ENCODE measurements around the gene MYOF. TPM values are rescaled to one million over a fixed set of nuclear protein-coding genes. Genes with fewer than 3 reads are reported as not detected.

Gene MYOF
- total RNA-seq, 4 donors from 2014 or later: 4.1 to 10.3 (median 6.3) TPM

DNA sequence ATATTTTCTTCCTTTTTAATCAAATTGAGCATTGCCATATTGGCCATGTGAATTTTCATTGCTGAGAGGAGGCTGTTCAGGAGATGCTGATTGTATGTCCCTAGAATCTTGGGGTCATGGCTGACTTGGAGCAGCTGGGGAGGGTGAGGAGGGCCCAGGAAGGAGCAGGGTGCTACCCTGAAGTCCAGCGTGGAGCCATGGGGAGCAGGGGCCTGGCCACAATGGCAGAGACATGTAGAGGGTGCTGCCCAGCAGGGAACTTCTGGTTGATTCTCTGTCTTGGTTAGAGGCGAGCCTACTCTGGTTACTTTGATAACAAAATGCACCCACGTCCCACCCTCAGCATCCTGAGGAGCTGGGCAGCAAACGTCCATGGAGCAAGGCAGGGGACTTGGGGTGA is 186.0 kb downstream of the MYOF start:
- Histone ChIP-seq H3K36me3 (no peaks in the 10 kb centered on the region), H3K9me3 (no peaks in the 10 kb centered on the region), H3K4me3 (no peak overlapping the region), H3K27me3 (peaks cover 0 to 5% (median 0%) of the 10 kb centered on the region in 3 donors), H3K4me1 (no peaks in the 10 kb centered on the region), H3K27ac (no peak overlapping the region)
- intact Hi-C loops (cut with DNase I; ENCODE audit: low total_unique reads) (no loop called here), in situ Hi-C loops (cut with MboI; ENCODE audit: low sequenced_read_pairs in 4 of 4) (loop anchor here in 3 of 4 donors (10.0 to 25.0 kb wide), 2 partner anchors 171 to 184 kb away; no protein-coding TSS in a partner anchor)
- ATAC-seq (no peak), DNase-seq (no peak)
- TF ChIP-seq POLR2A (IDR thresholded peaks at IDR 0.05): no peak
- TF ChIP-seq, protein P1, sequence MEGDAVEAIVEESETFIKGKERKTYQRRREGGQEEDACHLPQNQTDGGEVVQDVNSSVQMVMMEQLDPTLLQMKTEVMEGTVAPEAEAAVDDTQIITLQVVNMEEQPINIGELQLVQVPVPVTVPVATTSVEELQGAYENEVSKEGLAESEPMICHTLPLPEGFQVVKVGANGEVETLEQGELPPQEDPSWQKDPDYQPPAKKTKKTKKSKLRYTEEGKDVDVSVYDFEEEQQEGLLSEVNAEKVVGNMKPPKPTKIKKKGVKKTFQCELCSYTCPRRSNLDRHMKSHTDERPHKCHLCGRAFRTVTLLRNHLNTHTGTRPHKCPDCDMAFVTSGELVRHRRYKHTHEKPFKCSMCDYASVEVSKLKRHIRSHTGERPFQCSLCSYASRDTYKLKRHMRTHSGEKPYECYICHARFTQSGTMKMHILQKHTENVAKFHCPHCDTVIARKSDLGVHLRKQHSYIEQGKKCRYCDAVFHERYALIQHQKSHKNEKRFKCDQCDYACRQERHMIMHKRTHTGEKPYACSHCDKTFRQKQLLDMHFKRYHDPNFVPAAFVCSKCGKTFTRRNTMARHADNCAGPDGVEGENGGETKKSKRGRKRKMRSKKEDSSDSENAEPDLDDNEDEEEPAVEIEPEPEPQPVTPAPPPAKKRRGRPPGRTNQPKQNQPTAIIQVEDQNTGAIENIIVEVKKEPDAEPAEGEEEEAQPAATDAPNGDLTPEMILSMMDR (IDR thresholded peaks at IDR 0.05 in 4 of 5, conservative IDR thresholded peaks at IDR 0.05 in 1 of 5): no peak

DNA sequence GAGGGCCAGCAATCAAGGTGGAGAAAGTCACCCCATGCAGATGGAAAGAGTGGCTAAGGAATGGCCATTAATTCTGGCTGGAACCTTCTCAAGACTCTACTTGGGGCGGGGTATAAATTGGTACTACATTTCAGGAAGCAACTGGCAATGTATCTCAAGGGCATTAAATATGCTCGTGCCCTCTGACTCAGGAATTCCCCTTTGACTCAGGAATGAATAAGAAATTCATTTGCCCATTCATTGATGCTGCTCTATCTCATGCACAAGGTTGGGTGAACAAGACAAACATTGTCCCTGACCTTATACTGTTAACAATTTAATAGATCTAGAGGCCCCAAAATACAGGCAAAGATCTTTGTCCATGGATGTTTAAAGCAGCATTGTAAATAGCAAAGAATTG is 188.1 kb downstream of the MYOF start:
- in situ Hi-C loops (cut with MboI; ENCODE audit: low sequenced_read_pairs in 4 of 4) (loop anchor here in 3 of 4 donors (10.0 to 25.0 kb wide), 2 partner anchors 169 to 182 kb away; no protein-coding TSS in a partner anchor), intact Hi-C loops (cut with DNase I; ENCODE audit: low total_unique reads) (loop anchor here (5.0 kb wide), 1 partner anchor 177 kb away; no protein-coding TSS in a partner anchor)
- ATAC-seq (no peak), DNase-seq (no peak)
- no peaks in the 10 kb centered on the region for H3K9me3 ChIP-seq
- no peaks in the 10 kb centered on the region for H3K36me3 ChIP-seq
- H3K27me3 ChIP-seq: no peaks in the 10 kb centered on the region
- no peaks in the 10 kb centered on the region for H3K4me1 ChIP-seq
- no peak for TF ChIP-seq POLR2A (IDR thresholded peaks at IDR 0.05)
- TF ChIP-seq, protein P1 (IDR thresholded peaks at IDR 0.05 in 4 of 5, conservative IDR thresholded peaks at IDR 0.05 in 1 of 5): no peak
- H3K27ac ChIP-seq: no peak overlapping the region
- no peak overlapping the region for H3K4me3 ChIP-seq

DNA sequence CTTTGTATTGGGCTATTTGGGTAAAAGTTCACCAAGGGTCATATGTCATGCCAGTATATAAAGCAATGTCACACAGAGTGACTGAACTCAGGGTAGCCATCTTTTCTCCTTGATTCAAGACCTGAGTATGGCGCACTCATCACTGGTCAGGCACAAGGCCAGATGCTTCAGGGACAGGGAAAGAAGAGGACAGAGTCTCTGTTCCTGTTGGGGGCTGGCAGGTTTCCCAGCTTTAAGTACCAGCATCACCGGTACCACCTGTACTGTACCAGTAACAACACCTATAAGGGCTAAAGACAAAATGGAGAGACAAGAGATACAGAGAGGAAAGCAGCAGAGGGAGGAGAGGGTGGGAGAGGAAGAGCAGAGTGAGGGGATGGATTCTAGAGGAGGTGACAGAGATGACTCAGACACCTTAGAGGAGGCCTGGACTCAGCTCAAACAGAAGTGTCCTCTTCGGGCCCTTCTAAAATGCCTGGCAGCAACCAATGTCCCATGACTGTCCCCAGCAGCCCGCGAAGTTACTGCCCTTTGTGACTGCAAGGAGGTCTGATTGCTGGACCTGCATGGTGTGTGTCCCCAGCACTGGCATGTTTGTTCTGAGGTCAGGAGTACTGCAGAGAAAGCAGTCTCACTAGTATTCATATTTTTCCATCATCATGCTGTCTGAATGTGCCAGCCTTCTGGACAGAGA is 191.3 kb downstream of the MYOF start:
- Histone ChIP-seq H3K27ac (no peak overlapping the region), H3K4me3 (no peak overlapping the region), H3K9me3 (no peaks in the 10 kb centered on the region), H3K36me3 (no peaks in the 10 kb centered on the region), H3K27me3 (no peaks in the 10 kb centered on the region), H3K4me1 (no peaks in the 10 kb centered on the region)
- in situ Hi-C loops (cut with MboI; ENCODE audit: low sequenced_read_pairs in 4 of 4): loop anchor here in 3 of 4 donors (10.0 to 25.0 kb wide), 2 partner anchors 166 to 179 kb away; no protein-coding TSS in a partner anchor
- intact Hi-C loops (cut with DNase I; ENCODE audit: low total_unique reads): loop anchor here (5.0 kb wide), 1 partner anchor 174 kb away; no protein-coding TSS in a partner anchor
- TF ChIP-seq, protein P1 (IDR thresholded peaks at IDR 0.05 in 4 of 5, conservative IDR thresholded peaks at IDR 0.05 in 1 of 5): no peak
- no peak for TF ChIP-seq POLR2A (IDR thresholded peaks at IDR 0.05)
- DNase-seq (no peak), ATAC-seq (no peak)

DNA sequence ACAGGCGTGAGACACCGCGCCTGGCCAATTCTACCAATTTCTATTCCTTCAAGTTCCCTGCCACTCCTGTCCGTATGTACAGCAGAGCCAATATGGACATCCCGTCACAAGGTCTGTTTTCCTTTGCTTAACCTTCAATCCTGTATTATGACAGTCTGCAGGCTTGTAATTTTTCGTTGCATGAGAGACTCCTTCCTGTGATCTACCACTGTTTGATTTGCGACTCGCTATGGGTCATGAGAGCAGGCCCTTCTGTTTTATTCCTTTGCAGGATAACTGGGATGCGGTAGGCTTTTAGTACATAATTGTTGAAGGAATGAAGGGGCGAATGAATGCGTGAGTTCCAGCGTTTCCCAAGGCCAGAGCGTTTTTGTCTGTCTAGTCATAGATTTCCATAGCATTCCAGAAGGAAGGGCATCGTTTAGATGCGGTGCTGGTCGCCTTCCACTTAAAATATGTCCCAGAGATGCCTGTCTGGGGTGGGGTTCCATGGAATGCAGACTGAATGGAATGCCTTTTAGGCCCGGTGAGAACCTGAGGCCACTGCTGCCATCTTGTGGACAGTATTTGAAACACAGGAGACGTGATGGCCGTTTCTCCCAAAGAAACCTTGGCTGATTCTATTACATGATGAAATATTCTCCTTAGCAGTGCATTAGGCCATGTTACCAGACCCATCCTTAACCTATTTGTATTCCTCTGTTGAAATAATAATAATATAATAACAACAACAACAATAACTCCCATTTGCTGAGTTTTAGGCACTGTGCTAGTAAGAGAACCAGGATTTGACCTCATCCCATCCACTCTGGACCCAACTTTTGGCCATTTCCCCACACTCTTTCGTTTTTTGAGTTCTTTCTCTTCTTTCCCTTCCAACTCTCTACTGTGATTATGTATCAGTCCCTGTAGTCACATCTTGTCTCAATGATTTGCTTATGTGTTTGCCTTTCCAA is 193.2 kb downstream of the MYOF start:
- H3K9me3 ChIP-seq: no peaks in the 10 kb centered on the region
- intact Hi-C loops (cut with DNase I; ENCODE audit: low total_unique reads): no loop called here
- H3K4me3 ChIP-seq: no peak overlapping the region
- in situ Hi-C loops (cut with MboI; ENCODE audit: low sequenced_read_pairs in 4 of 4): loop anchor here in 2 of 4 donors (25.0 kb wide), 1 partner anchor 177 kb away; no protein-coding TSS in a partner anchor
- ATAC-seq (peak in 1 of 2 donors; percentile 27), DNase-seq (peak; percentile 4 to 43)
- no peak for TF ChIP-seq POLR2A (IDR thresholded peaks at IDR 0.05)
- TF ChIP-seq, protein P1 (IDR thresholded peaks at IDR 0.05 in 4 of 5, conservative IDR thresholded peaks at IDR 0.05 in 1 of 5): peak; percentile 34 to 69 (median 55)
- H3K4me1 ChIP-seq: no peaks in the 10 kb centered on the region
- H3K27me3 ChIP-seq: no peaks in the 10 kb centered on the region
- no peaks in the 10 kb centered on the region for H3K36me3 ChIP-seq
- no peak overlapping the region for H3K27ac ChIP-seq
